Neural cell (in vitro differentiated cells): ENCODE measurements around the gene MCC. TPM values are rescaled to one million over a fixed set of nuclear protein-coding genes. Genes with fewer than 3 reads are reported as not detected.

Experiments
- H2AFZ ChIP-seq: fragments of 200-600, 300-800 bp; sonication (generic), shearing (Covaris generic); 2 replicates; pipeline ENCODE4 v1.6.0; 2014; ENCODE audit warnings: low read depth, mild to moderate bottlenecking, antibody characterized with exemption, low read length, moderate library complexity
- H3F3A ChIP-seq: fragments of 200-600 bp; shearing (Covaris generic); 2 replicates; pipeline ENCODE4 v1.6.1; 2016; ENCODE audit warnings: mild to moderate bottlenecking, moderate library complexity, mixed read lengths, antibody characterized with exemption, low read length; ENCODE audit not compliant: insufficient read depth, poor library complexity, severe bottlenecking
- H3K27ac ChIP-seq: fragments of 200-600, 300-800 bp; sonication (generic), shearing (Covaris generic); 2 replicates; pipeline ENCODE4 v1.5.1; 2014; ENCODE audit warnings: mild to moderate bottlenecking, low read length, moderate library complexity
- H3K27me3 ChIP-seq: fragments of 300-800, 200-600 bp; sonication (generic), shearing (Covaris generic); 2 replicates; pipeline ENCODE4 v1.6.0; 2014; ENCODE audit warnings: mild to moderate bottlenecking, low read depth, low read length, moderate library complexity; ENCODE audit not compliant: insufficient read depth
- H3K36me3 ChIP-seq: fragments of 300-800, 200-600 bp; sonication (generic), shearing (Covaris generic); 2 replicates; pipeline ENCODE4 v1.5.1; 2014; ENCODE audit warnings: mild to moderate bottlenecking, antibody characterized with exemption, low read length, moderate library complexity; ENCODE audit not compliant: insufficient read depth
- H3K4me2 ChIP-seq: fragments of 300-800, 200-600 bp; sonication (generic), shearing (Covaris generic); 2 replicates; pipeline ENCODE4 v1.6.0; 2014; ENCODE audit warnings: mild to moderate bottlenecking, low read length
- H3K4me3 ChIP-seq: fragments of 300-800, 200-600 bp; sonication (generic), shearing (Covaris generic); 2 replicates; pipeline ENCODE4 v1.5.1; 2014; ENCODE audit warnings: mild to moderate bottlenecking, low read length, moderate library complexity
- H3K79me2 ChIP-seq: fragments of 200-600 bp; shearing (Covaris generic); replicated peaks from 2 replicates; pipeline ENCODE4 v1.6.0; 2014; ENCODE audit warnings: mild to moderate bottlenecking, low read length, moderate library complexity; ENCODE audit not compliant: insufficient read depth
- H3K9ac ChIP-seq: fragments of 300-800, 200-600 bp; sonication (generic), shearing (Covaris generic); 2 replicates; pipeline ENCODE4 v1.6.1; 2016; ENCODE audit warnings: mild to moderate bottlenecking, low read length, mixed read lengths
- H3K9me2 ChIP-seq: fragments of 200-600 bp; shearing (Covaris generic); 2 replicates; pipeline ENCODE4 v1.6.1; 2016; ENCODE audit warnings: mild to moderate bottlenecking, low read length, mixed read lengths; ENCODE audit not compliant: insufficient read depth
- H3K9me3 ChIP-seq: fragments of 200-600, 300-800 bp; sonication (generic), shearing (Covaris generic); 2 replicates; pipeline ENCODE4 v1.6.1; 2016; ENCODE audit warnings: mild to moderate bottlenecking, mixed run types, low read length, moderate library complexity, mixed read lengths
- H4K20me1 ChIP-seq: fragments of 200-600 bp; shearing (Covaris generic); 2 replicates; pipeline ENCODE4 v1.6.1; 2016; ENCODE audit warnings: mild to moderate bottlenecking, mixed run types; ENCODE audit not compliant: insufficient read depth
- CTCF ChIP-seq: fragments of 450-650 bp; IDR thresholded peaks from 2 replicates; pipeline ENCODE4 v1.5.1; 2014; ENCODE audit warnings: antibody characterized with exemption, mild to moderate bottlenecking, moderate library complexity; ENCODE audit not compliant: poor library complexity, severe bottlenecking
- EP300 ChIP-seq: fragments of 450-650 bp; conservative IDR thresholded peaks from 2 replicates; pipeline ENCODE4 v1.6.1; 2014; ENCODE audit warnings: antibody characterized with exemption, mild to moderate bottlenecking, moderate library complexity; ENCODE audit not compliant: poor library complexity, severe bottlenecking
- EZH2 ChIP-seq: fragments of 200-600, 300-800 bp; shearing (Covaris generic), sonication (generic); IDR thresholded peaks from 2 replicates; pipeline ENCODE4 v1.6.1; 2014; ENCODE audit warnings: antibody characterized with exemption, low read length, borderline replicate concordance, mild to moderate bottlenecking; ENCODE audit not compliant: insufficient read depth, poor library complexity, severe bottlenecking
- MXI1 ChIP-seq: fragments of 450-650 bp; conservative IDR thresholded peaks from 2 replicates; pipeline ENCODE4 v1.6.1; 2014; ENCODE audit warnings: antibody characterized with exemption, mild to moderate bottlenecking; ENCODE audit not compliant: poor library complexity, severe bottlenecking
- POLR2AphosphoS5 ChIP-seq: IDR thresholded peaks from 2 replicates; pipeline ENCODE4 v1.6.1; 2012
- RAD21 ChIP-seq: fragments of 450-650 bp; conservative IDR thresholded peaks from 2 replicates; pipeline ENCODE4 v1.6.1; 2014; ENCODE audit warnings: antibody characterized with exemption, mild to moderate bottlenecking, moderate library complexity
- REST ChIP-seq: IDR thresholded peaks from 2 replicates; pipeline ENCODE4 v1.6.1; 2012; ENCODE audit warnings: borderline replicate concordance
- SMC3 ChIP-seq: fragments of 450-650 bp; conservative IDR thresholded peaks from 2 replicates; pipeline ENCODE4 v1.6.1; 2014; ENCODE audit warnings: antibody characterized with exemption, mild to moderate bottlenecking, moderate library complexity; ENCODE audit not compliant: poor library complexity
- TAF1 ChIP-seq: IDR thresholded peaks from 2 replicates; pipeline ENCODE4 v1.6.1; 2012; ENCODE audit warnings: low read depth
- polyA plus RNA-seq: library from polyadenylated mRNA; depleted of rRNA; stranded (reverse); fragments of >200 nt; gene quantifications from 2 replicates; pipeline ENCODE4 v1.2.3, GENCODE V29; 2014

MCC gene
- polyA plus RNA-seq, 1 donor from 2014 or later: 2.2 TPM

- Histone ChIP-seq H3K79me2 (no peaks in the 10 kb centered on the region), H3K27me3 (no peaks in the 10 kb centered on the region), H4K20me1 (no peaks in the 10 kb centered on the region), H3K9me2 (no peaks in the 10 kb centered on the region), H3K9me3 (no peaks in the 10 kb centered on the region), H3K4me3 (no peak overlapping the region), H3K9ac (no peak overlapping the region), H3F3A (no peaks in the 10 kb centered on the region), H3K4me2 (no peak overlapping the region), H3K36me3 (no peaks in the 10 kb centered on the region), H3K27ac (no peak overlapping the region), H2AFZ (no peak overlapping the region)
- no peak for TF ChIP-seq SMC3
- no peak for TF ChIP-seq REST
- no peak for TF ChIP-seq TAF1
- TF ChIP-seq EZH2: no peak
- TF ChIP-seq CTCF: no peak
- no peak for TF ChIP-seq EP300
- TF ChIP-seq RAD21: no peak
- TF ChIP-seq MXI1: no peak
- TF ChIP-seq POLR2AphosphoS5: no peak
Measured at GRCh38 chr5:113163328-113163727, 324.9 kb downstream of the MCC start.

GRCh38 chr5:113162770-113163169 is 325.5 kb downstream of the MCC start:
- Histone ChIP-seq H3K27ac (no peak overlapping the region), H3K4me2 (no peak overlapping the region), H3K4me3 (no peak overlapping the region), H3K27me3 (no peaks in the 10 kb centered on the region), H3F3A (no peaks in the 10 kb centered on the region), H2AFZ (no peak overlapping the region), H3K36me3 (no peaks in the 10 kb centered on the region), H3K79me2 (no peaks in the 10 kb centered on the region), H4K20me1 (no peaks in the 10 kb centered on the region), H3K9ac (no peak overlapping the region), H3K9me3 (no peaks in the 10 kb centered on the region), H3K9me2 (no peaks in the 10 kb centered on the region)
- TF ChIP-seq TAF1: no peak
- TF ChIP-seq CTCF: no peak
- no peak for TF ChIP-seq EP300
- no peak for TF ChIP-seq POLR2AphosphoS5
- TF ChIP-seq SMC3: no peak
- no peak for TF ChIP-seq MXI1
- no peak for TF ChIP-seq EZH2
- TF ChIP-seq REST: no peak
- no peak for TF ChIP-seq RAD21
